GM21786 (cell line): Measurements from ENCODE around the gene INPP5A.

ENCODE experiments used
- ATAC-seq: cut with Tn5 transposase; IDR thresholded peaks from one replicate; pipeline ENCODE4 v1.9.1; 2021; ENCODE audit not compliant: unreplicated experiment

Gene INPP5A

GRCh38 chr10:132641966-132642731 lies 104.6 kb downstream of the INPP5A start:
- no peak for ATAC-seq

- ATAC-seq: no peak
These were observed 105.1 kb downstream of the INPP5A start for GRCh38 chr10:132642732-132643008.

- no peak for ATAC-seq
These were observed 106.3 kb downstream of the INPP5A start for GRCh38 chr10:132643709-132644526.

GRCh38 chr10:132644527-132645246 lies 107.1 kb downstream of the INPP5A start:
- ATAC-seq: no peak

- ATAC-seq: no peak
These were observed 107.6 kb downstream of the INPP5A start for GRCh38 chr10:132645247-132645530.

- ATAC-seq: no peak
These were observed 108.2 kb downstream of the INPP5A start for GRCh38 chr10:132645630-132646442.

GRCh38 chr10:132646443-132647097 lies 109.0 kb downstream of the INPP5A start:
- ATAC-seq: no peak

- no peak for ATAC-seq
These were observed 109.8 kb downstream of the INPP5A start for GRCh38 chr10:132647424-132647823.

GRCh38 chr10:132648072-132648850 lies 110.7 kb downstream of the INPP5A start:
- no peak for ATAC-seq

- no peak for ATAC-seq
These were observed 111.4 kb downstream of the INPP5A start for GRCh38 chr10:132648851-132649528.

- ATAC-seq: no peak
These were observed 112.2 kb downstream of the INPP5A start for GRCh38 chr10:132649651-132650360.

- no peak for ATAC-seq
These were observed 113.1 kb downstream of the INPP5A start for GRCh38 chr10:132650611-132651250.

GRCh38 chr10:132651511-132652029 lies 114.0 kb downstream of the INPP5A start:
- no peak for ATAC-seq

GRCh38 chr10:132652446-132652845 lies 114.9 kb downstream of the INPP5A start:
- no peak for ATAC-seq

- no peak for ATAC-seq
These were observed 115.5 kb downstream of the INPP5A start for GRCh38 chr10:132652936-132653590.

GRCh38 chr10:132653721-132654120 lies 116.1 kb downstream of the INPP5A start:
- no peak for ATAC-seq

- ATAC-seq: no peak
These were observed 116.6 kb downstream of the INPP5A start for GRCh38 chr10:132654121-132654571.
